ENCODE results near the gene RMDN3. TPM values are rescaled to one million over a fixed set of nuclear protein-coding genes. Genes with fewer than 3 reads are reported as not detected.

RMDN3 gene
- total and polyA plus RNA-seq, 9 of the 15 experiments (the other 6 are each of a cell fraction or from before 2014, with no cell fraction given): 8.1 to 38.2 (median 25.9) TPM

DNA sequence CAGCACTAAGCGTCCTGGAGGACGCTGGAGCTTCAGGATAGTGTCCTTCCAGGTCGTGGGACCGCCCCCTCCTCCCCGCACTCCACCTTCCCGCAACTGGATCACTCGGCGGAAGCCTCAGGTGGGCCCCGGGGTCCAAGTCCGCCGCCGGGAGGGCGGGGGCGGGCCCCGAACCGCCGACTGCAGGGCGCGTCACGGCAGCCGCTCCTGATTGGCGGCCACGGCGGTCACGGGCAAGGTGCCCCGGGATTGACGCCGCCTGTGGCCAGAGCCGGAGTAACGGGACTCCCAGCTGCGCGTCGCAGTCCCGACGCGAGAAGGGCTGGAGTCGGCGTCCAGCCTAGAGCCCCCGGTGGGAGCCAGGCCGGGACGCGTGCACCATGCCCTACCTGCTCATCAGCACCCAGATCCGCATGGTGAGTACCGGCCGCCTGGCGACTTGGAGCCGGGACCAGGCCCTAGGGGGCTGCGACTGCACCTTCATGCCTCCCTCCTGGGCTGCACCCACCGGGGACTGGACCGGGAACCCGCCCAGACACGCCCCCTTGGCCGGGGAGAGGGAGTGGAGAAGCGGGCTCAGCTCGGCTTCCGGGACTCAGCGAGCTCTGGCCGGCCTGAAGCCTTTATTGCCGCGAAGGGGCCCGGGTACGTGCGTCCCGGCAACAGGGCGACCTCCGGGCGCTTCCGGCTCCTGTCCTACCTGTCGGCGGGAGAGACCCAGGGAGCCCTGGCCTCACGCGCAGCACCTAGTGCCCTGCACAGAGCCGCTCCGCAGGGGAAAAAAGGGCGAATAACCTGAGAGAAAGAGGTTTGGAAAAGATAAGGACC lies 9.0 kb upstream of the RMDN3 start, which contains the start of gene GCHFR (continued):
- TF ChIP-seq, protein P1, sequence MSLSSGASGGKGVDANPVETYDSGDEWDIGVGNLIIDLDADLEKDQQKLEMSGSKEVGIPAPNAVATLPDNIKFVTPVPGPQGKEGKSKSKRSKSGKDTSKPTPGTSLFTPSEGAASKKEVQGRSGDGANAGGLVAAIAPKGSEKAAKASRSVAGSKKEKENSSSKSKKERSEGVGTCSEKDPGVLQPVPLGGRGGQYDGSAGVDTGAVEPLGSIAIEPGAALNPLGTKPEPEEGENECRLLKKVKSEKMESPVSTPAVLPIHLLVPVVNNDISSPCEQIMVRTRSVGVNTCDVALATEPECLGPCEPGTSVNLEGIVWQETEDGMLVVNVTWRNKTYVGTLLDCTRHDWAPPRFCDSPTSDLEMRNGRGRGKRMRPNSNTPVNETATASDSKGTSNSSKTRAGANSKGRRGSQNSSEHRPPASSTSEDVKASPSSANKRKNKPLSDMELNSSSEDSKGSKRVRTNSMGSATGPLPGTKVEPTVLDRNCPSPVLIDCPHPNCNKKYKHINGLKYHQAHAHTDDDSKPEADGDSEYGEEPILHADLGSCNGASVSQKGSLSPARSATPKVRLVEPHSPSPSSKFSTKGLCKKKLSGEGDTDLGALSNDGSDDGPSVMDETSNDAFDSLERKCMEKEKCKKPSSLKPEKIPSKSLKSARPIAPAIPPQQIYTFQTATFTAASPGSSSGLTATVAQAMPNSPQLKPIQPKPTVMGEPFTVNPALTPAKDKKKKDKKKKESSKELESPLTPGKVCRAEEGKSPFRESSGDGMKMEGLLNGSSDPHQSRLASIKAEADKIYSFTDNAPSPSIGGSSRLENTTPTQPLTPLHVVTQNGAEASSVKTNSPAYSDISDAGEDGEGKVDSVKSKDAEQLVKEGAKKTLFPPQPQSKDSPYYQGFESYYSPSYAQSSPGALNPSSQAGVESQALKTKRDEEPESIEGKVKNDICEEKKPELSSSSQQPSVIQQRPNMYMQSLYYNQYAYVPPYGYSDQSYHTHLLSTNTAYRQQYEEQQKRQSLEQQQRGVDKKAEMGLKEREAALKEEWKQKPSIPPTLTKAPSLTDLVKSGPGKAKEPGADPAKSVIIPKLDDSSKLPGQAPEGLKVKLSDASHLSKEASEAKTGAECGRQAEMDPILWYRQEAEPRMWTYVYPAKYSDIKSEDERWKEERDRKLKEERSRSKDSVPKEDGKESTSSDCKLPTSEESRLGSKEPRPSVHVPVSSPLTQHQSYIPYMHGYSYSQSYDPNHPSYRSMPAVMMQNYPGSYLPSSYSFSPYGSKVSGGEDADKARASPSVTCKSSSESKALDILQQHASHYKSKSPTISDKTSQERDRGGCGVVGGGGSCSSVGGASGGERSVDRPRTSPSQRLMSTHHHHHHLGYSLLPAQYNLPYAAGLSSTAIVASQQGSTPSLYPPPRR (CRISPR knock-in tag; IDR thresholded peaks at IDR 0.05; ENCODE audit: borderline replicate concordance): no peak
- TF ChIP-seq HOXB6 (CRISPR knock-in tag; IDR thresholded peaks at IDR 0.05; ENCODE audit: borderline replicate concordance): no peak
- no peak for TF ChIP-seq SIN3B (IDR thresholded peaks at IDR 0.05; ENCODE audit: low read depth)
- TF ChIP-seq RB1 (IDR thresholded peaks at IDR 0.05; ENCODE audit: low read depth): peak; percentile 75
- no peak for TF ChIP-seq KHSRP (IDR thresholded peaks at IDR 0.05)
- TF ChIP-seq, protein P2, sequence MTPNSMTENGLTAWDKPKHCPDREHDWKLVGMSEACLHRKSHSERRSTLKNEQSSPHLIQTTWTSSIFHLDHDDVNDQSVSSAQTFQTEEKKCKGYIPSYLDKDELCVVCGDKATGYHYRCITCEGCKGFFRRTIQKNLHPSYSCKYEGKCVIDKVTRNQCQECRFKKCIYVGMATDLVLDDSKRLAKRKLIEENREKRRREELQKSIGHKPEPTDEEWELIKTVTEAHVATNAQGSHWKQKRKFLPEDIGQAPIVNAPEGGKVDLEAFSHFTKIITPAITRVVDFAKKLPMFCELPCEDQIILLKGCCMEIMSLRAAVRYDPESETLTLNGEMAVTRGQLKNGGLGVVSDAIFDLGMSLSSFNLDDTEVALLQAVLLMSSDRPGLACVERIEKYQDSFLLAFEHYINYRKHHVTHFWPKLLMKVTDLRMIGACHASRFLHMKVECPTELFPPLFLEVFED (CRISPR knock-in tag; conservative IDR thresholded peaks at IDR 0.05): no peak
- no peak; the same call in 1 of the 2 replicates for TF ChIP-seq CBFA2T2 (conservative IDR thresholded peaks at IDR 0.05)
- TF ChIP-seq HDAC1 (IDR thresholded peaks at IDR 0.05): peak in 1 of 2 experiments; percentile 82; a peak in 2 of 4 replicates
- no peak for TF ChIP-seq NR2C1 (IDR thresholded peaks at IDR 0.05)
- TF ChIP-seq NR2C1 (tag; IDR thresholded peaks at IDR 0.05): no peak
- no peak for TF ChIP-seq TEAD2 (tag; IDR thresholded peaks at IDR 0.05)
- peak in 1 of 2 experiments; percentile 34; a peak in 1 of 4 replicates for TF ChIP-seq KDM4B (IDR thresholded peaks at IDR 0.05; ENCODE audit: borderline replicate concordance in 2 of 2, low read depth in 1 of 2)
- 0 out of 2 replicates have a peak, but pooled peaks have one; percentile 4 for TF ChIP-seq EP400 (IDR thresholded peaks at IDR 0.05)
- peak; percentile 47 for TF ChIP-seq NUFIP1 (IDR thresholded peaks at IDR 0.05; ENCODE audit: partially characterized antibody)
- TF ChIP-seq, protein P3, sequence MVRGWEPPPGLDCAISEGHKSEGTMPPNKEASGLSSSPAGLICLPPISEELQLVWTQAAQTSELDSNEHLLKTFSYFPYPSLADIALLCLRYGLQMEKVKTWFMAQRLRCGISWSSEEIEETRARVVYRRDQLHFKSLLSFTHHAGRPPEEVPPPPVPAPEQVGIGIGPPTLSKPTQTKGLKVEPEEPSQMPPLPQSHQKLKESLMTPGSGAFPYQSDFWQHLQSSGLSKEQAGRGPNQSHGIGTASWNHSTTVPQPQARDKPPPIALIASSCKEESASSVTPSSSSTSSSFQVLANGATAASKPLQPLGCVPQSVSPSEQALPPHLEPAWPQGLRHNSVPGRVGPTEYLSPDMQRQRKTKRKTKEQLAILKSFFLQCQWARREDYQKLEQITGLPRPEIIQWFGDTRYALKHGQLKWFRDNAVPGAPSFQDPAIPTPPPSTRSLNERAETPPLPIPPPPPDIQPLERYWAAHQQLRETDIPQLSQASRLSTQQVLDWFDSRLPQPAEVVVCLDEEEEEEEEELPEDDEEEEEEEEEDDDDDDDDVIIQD (CRISPR knock-in tag; IDR thresholded peaks at IDR 0.05): no peak
- no peak for TF ChIP-seq RHOXF2B (CRISPR knock-in tag; conservative IDR thresholded peaks at IDR 0.05)
- TF ChIP-seq MTA1 (IDR thresholded peaks at IDR 0.05; ENCODE audit: borderline replicate concordance): no peak
- TF ChIP-seq ZFP36 (IDR thresholded peaks at IDR 0.05; ENCODE audit: low read depth, low read length, partially characterized antibody): no peak
- TF ChIP-seq RBM14 (IDR thresholded peaks at IDR 0.05; ENCODE audit: borderline replicate concordance, insufficient read depth, low read depth, low read length): no peak
- TF ChIP-seq ZC3H4 (CRISPR knock-in tag; IDR thresholded peaks at IDR 0.05; ENCODE audit: borderline replicate concordance): no peak
- TF ChIP-seq KLF1 (tag; IDR thresholded peaks at IDR 0.05): no peak

All from K562 (cell line).